Measurements from ENCODE around the gene PPME1.

The PPME1 gene

GRCh38 chr11:74280494-74280893 is 109.4 kb downstream of the PPME1 start:
- DNase-seq (ENCODE audit: low read depth in 2 of 2), result no peak

DNA sequence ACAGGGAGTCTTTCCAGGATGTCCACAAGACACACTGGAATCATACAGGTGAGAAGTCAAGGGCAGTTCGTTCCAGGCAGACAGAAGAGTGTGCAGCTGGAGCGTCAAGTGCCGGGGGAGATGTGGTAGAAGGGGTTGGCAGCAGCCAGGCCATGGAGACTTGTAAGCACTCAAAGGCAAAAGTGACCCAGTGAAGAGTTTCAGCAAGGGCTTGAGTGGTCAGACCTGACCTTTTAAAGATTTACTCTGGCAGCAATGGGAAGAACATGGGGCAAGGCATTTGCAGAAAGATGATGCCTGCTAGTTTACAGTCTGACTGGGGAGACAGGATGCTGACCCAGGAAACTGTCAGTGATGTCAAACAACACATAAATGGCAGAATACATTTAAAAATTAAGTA is 111.3 kb downstream of the PPME1 start:
- DNase-seq (ENCODE audit: low read depth in 2 of 2), result no peak

GRCh38 chr11:74282914-74283371 is 111.9 kb downstream of the PPME1 start:
- DNase-seq (ENCODE audit: low read depth in 2 of 2), result no peak

DNA sequence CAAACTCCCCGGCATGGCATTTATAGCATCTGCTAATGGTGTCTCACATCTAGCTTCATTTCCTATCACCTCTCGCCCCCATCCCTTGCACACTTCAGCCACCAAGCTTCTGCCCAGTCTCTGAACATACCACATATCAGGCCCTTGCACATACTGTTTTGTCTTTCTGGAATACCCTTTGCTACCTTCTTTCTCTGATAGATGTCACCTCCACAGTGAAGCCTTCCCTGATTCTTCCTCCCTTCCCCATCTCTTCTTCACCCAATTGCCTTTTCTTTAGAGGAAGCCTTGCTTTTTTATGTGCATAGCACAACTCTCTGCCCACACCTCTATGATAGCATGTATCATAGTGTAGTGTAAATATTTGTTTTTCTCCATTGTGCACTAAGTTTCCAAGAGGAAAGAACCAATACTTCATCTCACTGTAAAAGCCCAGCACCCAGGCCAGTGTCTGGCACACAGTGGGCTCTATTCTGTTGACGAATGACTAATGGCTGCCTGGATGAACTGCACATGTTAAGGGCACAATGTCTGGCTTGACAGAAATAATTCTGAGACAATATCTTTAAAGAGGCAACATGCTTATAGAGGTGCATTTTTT is 112.6 kb downstream of the PPME1 start:
- DNase-seq (ENCODE audit: low read depth in 2 of 2), result no peak

DNA sequence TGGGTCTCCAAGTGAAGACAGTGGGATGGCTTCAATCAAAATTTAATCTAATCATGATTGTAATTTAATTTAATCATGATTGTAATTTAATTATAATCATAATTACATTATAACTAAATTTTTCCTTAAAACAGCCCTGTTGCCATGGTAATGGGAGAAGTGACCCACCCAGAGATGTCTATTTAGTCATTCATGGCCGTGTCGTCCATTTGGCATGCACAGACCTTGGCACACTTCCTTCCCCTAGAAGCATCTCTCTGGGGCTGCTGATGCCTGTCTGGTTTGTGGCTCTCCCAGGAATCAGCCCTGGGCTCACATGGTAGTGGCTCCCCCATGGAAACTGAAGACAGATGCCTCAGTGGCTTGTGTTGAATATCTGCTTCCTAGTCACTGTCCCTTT is 113.4 kb downstream of the PPME1 start:
- DNase-seq (ENCODE audit: low read depth in 2 of 2), result no peak

DNA sequence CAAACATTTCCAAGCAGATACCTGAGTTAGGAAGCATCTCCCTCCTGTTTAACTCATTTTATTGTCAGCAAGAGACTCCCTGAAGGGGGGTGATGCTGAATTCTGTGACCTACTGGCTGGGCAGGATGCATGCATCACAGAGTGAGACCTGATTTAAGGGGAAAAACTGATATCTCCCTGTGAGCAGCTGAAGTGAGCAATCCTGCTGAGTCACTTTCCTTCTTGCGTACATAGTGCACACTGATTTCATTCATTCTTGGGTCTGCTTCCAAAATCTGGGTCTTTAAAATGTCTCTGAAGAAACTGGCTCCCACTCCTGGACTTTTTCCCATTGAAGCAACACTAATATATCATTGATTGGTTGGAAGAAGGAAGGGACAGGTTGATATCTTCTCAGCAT is 117.1 kb downstream of the PPME1 start:
- DNase-seq (ENCODE audit: low read depth in 2 of 2), result no peak

DNA sequence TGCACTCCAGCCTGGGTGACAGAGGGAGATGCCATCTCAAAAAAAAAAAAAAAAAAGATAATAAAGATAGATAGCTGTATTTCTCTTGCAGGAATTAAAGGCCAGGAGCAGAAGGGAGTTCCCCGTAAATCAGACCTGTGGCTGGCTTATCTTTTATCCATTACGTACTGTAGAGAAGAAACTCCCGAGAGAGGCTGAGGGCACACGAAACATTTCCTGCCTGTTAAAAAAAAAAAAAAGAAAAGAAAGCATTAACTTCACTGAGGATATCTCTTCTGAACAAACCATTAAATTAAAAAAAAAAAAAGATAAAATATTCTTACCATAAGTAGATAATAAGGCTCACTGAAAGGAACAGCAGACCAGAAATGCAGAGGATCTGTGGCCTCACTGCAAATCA is 117.8 kb downstream of the PPME1 start:
- no peak for DNase-seq (ENCODE audit: low read depth in 2 of 2)

DNA sequence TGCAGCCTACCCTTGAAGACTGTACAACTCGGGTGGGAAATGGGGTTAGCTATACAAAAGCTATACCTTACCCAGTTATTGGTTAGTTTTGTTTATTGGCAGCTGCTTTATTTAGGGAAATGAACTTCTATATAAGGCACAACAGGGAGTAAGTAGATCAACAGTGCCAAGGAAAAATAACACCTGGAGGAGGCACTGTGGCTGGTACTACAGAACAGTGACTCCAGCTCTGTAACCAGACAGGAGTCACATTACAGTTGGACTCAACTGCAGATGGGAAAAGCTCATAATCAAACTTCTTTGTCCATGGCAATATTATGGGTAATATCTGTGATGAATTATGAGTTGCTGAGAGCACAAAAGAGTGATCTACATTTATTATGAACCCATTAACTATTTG is 126.4 kb downstream of the PPME1 start:
- no peak for DNase-seq (ENCODE audit: low read depth in 2 of 2)

DNA sequence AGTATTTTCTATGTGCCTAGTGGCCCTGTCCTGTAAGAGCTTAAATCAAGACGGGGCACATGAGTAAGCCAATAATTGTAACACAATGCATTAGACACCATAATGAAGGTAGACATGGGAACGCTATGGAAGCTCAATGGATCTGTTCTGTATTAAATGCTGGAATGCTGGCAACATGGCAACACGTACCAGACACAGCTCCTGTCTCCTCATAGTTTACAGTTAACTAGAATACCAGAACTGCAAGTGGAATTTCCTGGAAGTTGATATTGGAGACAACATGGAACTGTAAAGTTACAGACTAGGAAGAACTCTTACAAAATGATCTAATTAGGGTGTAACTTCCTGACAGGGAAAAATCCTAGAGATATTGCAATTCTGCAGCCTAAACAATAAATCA is 127.9 kb downstream of the PPME1 start:
- no peak for DNase-seq (ENCODE audit: low read depth in 2 of 2)

All from stimulated activated CD8-positive, alpha-beta memory T cell treated with anti-CD3 and anti-CD28 coated beads, Interleukin-15, amount 100 ng/mL, for 48 hours (primary cell).